Ovary (tissue), 3 donors: ENCODE data around the gene UBE2J1.

ENCODE experiments used
- POLR2A ChIP-seq: fragments of 450-650 bp; IDR thresholded peaks from one replicate; pipeline ENCODE4 v1.6.1; 2017; ENCODE audit warnings: antibody characterized with exemption, mild to moderate bottlenecking, moderate library complexity
- TF ChIP-seq, protein P1 (sequence below), 3 donors: fragments of 450-650 bp in 2 of 3; fragments of 200-600 bp in 1 of 3; IDR thresholded peaks; one replicate each; pipeline versions ENCODE4 v1.5.1 to v1.8.0; 2016 to 2022; ENCODE audit warnings: antibody characterized with exemption in 3 of 3, mild to moderate bottlenecking in 1 of 3
- donor health status: DM: no; HTN: no; CAD: no.

GRCh38 chr6:89386917-89387491, 34.5 kb upstream of the UBE2J1 start:
- TF ChIP-seq, protein P1, sequence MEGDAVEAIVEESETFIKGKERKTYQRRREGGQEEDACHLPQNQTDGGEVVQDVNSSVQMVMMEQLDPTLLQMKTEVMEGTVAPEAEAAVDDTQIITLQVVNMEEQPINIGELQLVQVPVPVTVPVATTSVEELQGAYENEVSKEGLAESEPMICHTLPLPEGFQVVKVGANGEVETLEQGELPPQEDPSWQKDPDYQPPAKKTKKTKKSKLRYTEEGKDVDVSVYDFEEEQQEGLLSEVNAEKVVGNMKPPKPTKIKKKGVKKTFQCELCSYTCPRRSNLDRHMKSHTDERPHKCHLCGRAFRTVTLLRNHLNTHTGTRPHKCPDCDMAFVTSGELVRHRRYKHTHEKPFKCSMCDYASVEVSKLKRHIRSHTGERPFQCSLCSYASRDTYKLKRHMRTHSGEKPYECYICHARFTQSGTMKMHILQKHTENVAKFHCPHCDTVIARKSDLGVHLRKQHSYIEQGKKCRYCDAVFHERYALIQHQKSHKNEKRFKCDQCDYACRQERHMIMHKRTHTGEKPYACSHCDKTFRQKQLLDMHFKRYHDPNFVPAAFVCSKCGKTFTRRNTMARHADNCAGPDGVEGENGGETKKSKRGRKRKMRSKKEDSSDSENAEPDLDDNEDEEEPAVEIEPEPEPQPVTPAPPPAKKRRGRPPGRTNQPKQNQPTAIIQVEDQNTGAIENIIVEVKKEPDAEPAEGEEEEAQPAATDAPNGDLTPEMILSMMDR (IDR thresholded peaks at IDR 0.05): no peak
- no peak for TF ChIP-seq POLR2A
